ENCODE results near the gene TPCN2.

TPCN2 gene

GRCh38 chr11:69164824-69165223, 116.1 kb downstream of the TPCN2 start:
- Histone ChIP-seq H3K36me3 (ENCODE audit: insufficient read depth, low read length) (no peaks in the 10 kb centered on the region), H3K9me3 (ENCODE audit: low read length) (peaks cover 3% of the 10 kb centered on the region), H3K27me3 (ENCODE audit: insufficient read depth, low read length) (no peaks in the 10 kb centered on the region), H3K4me3 (ENCODE audit: low read length) (no peak overlapping the region), H2AFZ (ENCODE audit: low read depth, low read length) (no peak overlapping the region), H3K4me1 (ENCODE audit: insufficient read depth, low read length) (peaks cover 3% of the 10 kb centered on the region)

GRCh38 chr11:69165775-69166174, 117.0 kb downstream of the TPCN2 start:
- H2AFZ ChIP-seq (ENCODE audit: low read depth, low read length): no peak overlapping the region
- peaks cover 3% of the 10 kb centered on the region for H3K4me1 ChIP-seq (ENCODE audit: insufficient read depth, low read length)
- no peak overlapping the region for H3K4me3 ChIP-seq (ENCODE audit: low read length)
- no peaks in the 10 kb centered on the region for H3K27me3 ChIP-seq (ENCODE audit: insufficient read depth, low read length)
- no peaks in the 10 kb centered on the region for H3K36me3 ChIP-seq (ENCODE audit: insufficient read depth, low read length)
- H3K9me3 ChIP-seq (ENCODE audit: low read length): peaks cover 2% of the 10 kb centered on the region

GRCh38 chr11:69166218-69167115, 117.7 kb downstream of the TPCN2 start:
- no peaks in the 10 kb centered on the region for H3K27me3 ChIP-seq (ENCODE audit: insufficient read depth, low read length)

GRCh38 chr11:69167130-69167915, 118.6 kb downstream of the TPCN2 start:
- Histone ChIP-seq H3K9me3 (ENCODE audit: low read length) (peaks cover 2% of the 10 kb centered on the region), H2AFZ (ENCODE audit: low read depth, low read length) (no peak overlapping the region), H3K4me3 (ENCODE audit: low read length) (no peak overlapping the region), H3K4me1 (ENCODE audit: insufficient read depth, low read length) (peaks cover 3% of the 10 kb centered on the region), H3K36me3 (ENCODE audit: insufficient read depth, low read length) (no peaks in the 10 kb centered on the region), H3K27me3 (ENCODE audit: insufficient read depth, low read length) (no peaks in the 10 kb centered on the region)

More at GRCh38 chr11:69166218-69167115, 117.7 kb downstream of the TPCN2 start:
- H2AFZ ChIP-seq (ENCODE audit: low read depth, low read length): no peak overlapping the region
- H3K9me3 ChIP-seq (ENCODE audit: low read length): peaks cover 2% of the 10 kb centered on the region
- H3K4me1 ChIP-seq (ENCODE audit: insufficient read depth, low read length): peaks cover 3% of the 10 kb centered on the region
- H3K4me3 ChIP-seq (ENCODE audit: low read length): no peak overlapping the region
- H3K36me3 ChIP-seq (ENCODE audit: insufficient read depth, low read length): no peaks in the 10 kb centered on the region

GRCh38 chr11:69167916-69168691, 119.4 kb downstream of the TPCN2 start:
- Histone ChIP-seq H3K4me1 (ENCODE audit: insufficient read depth, low read length) (peaks cover 3% of the 10 kb centered on the region), H3K4me3 (ENCODE audit: low read length) (no peak overlapping the region), H3K9me3 (ENCODE audit: low read length) (peaks cover 2% of the 10 kb centered on the region), H3K27me3 (ENCODE audit: insufficient read depth, low read length) (no peaks in the 10 kb centered on the region), H2AFZ (ENCODE audit: low read depth, low read length) (no peak overlapping the region), H3K36me3 (ENCODE audit: insufficient read depth, low read length) (no peaks in the 10 kb centered on the region)

GRCh38 chr11:69169479-69169878, 120.7 kb downstream of the TPCN2 start:
- H3K4me1 ChIP-seq (ENCODE audit: insufficient read depth, low read length): peaks cover 3% of the 10 kb centered on the region
- H2AFZ ChIP-seq (ENCODE audit: low read depth, low read length): no peak overlapping the region
- H3K4me3 ChIP-seq (ENCODE audit: low read length): no peak overlapping the region
- H3K9me3 ChIP-seq (ENCODE audit: low read length): peaks cover 2% of the 10 kb centered on the region
- H3K27me3 ChIP-seq (ENCODE audit: insufficient read depth, low read length): no peaks in the 10 kb centered on the region
- H3K36me3 ChIP-seq (ENCODE audit: insufficient read depth, low read length): no peaks in the 10 kb centered on the region

GRCh38 chr11:69170704-69171103, 122.0 kb downstream of the TPCN2 start:
- no peaks in the 10 kb centered on the region for H3K27me3 ChIP-seq (ENCODE audit: insufficient read depth, low read length)
- no peaks in the 10 kb centered on the region for H3K36me3 ChIP-seq (ENCODE audit: insufficient read depth, low read length)
- peaks cover 3% of the 10 kb centered on the region for H3K4me1 ChIP-seq (ENCODE audit: insufficient read depth, low read length)

GRCh38 chr11:69171476-69172240, 122.9 kb downstream of the TPCN2 start:
- H3K4me3 ChIP-seq (ENCODE audit: low read length): no peak overlapping the region
- H3K27me3 ChIP-seq (ENCODE audit: insufficient read depth, low read length): no peaks in the 10 kb centered on the region
- H3K36me3 ChIP-seq (ENCODE audit: insufficient read depth, low read length): no peaks in the 10 kb centered on the region
- H3K4me1 ChIP-seq (ENCODE audit: insufficient read depth, low read length): no peaks in the 10 kb centered on the region
- H2AFZ ChIP-seq (ENCODE audit: low read depth, low read length): no peak overlapping the region
- peaks cover 2% of the 10 kb centered on the region for H3K9me3 ChIP-seq (ENCODE audit: low read length)

More at GRCh38 chr11:69170704-69171103, 122.0 kb downstream of the TPCN2 start:
- no peak overlapping the region for H2AFZ ChIP-seq (ENCODE audit: low read depth, low read length)
- no peak overlapping the region for H3K4me3 ChIP-seq (ENCODE audit: low read length)
- H3K9me3 ChIP-seq (ENCODE audit: low read length): peaks cover 2% of the 10 kb centered on the region

GRCh38 chr11:69172674-69173073, 123.9 kb downstream of the TPCN2 start:
- Histone ChIP-seq H3K36me3 (ENCODE audit: insufficient read depth, low read length) (no peaks in the 10 kb centered on the region), H3K27me3 (ENCODE audit: insufficient read depth, low read length) (no peaks in the 10 kb centered on the region), H3K9me3 (ENCODE audit: low read length) (peaks cover 2% of the 10 kb centered on the region), H2AFZ (ENCODE audit: low read depth, low read length) (no peak overlapping the region), H3K4me1 (ENCODE audit: insufficient read depth, low read length) (no peaks in the 10 kb centered on the region), H3K4me3 (ENCODE audit: low read length) (no peak overlapping the region)

- Histone ChIP-seq H3K9me3 (ENCODE audit: low read length) (peaks cover 2% of the 10 kb centered on the region), H3K4me1 (ENCODE audit: insufficient read depth, low read length) (no peaks in the 10 kb centered on the region), H3K4me3 (ENCODE audit: low read length) (no peak overlapping the region), H3K36me3 (ENCODE audit: insufficient read depth, low read length) (no peaks in the 10 kb centered on the region), H3K27me3 (ENCODE audit: insufficient read depth, low read length) (no peaks in the 10 kb centered on the region), H2AFZ (ENCODE audit: low read depth, low read length) (no peak overlapping the region)
These were observed 124.6 kb downstream of the TPCN2 start for GRCh38 chr11:69173331-69173730.

GRCh38 chr11:69173925-69174581, 125.3 kb downstream of the TPCN2 start:
- Histone ChIP-seq H3K9me3 (ENCODE audit: low read length) (peaks cover 2% of the 10 kb centered on the region), H3K27me3 (ENCODE audit: insufficient read depth, low read length) (no peaks in the 10 kb centered on the region)

GRCh38 chr11:69174841-69175240, 126.1 kb downstream of the TPCN2 start:
- Histone ChIP-seq H3K27me3 (ENCODE audit: insufficient read depth, low read length) (no peaks in the 10 kb centered on the region), H3K4me3 (ENCODE audit: low read length) (no peak overlapping the region), H3K4me1 (ENCODE audit: insufficient read depth, low read length) (no peaks in the 10 kb centered on the region), H2AFZ (ENCODE audit: low read depth, low read length) (no peak overlapping the region), H3K36me3 (ENCODE audit: insufficient read depth, low read length) (no peaks in the 10 kb centered on the region), H3K9me3 (ENCODE audit: low read length) (no peaks in the 10 kb centered on the region)

More at GRCh38 chr11:69173925-69174581, 125.3 kb downstream of the TPCN2 start:
- Histone ChIP-seq H3K4me1 (ENCODE audit: insufficient read depth, low read length) (no peaks in the 10 kb centered on the region), H3K36me3 (ENCODE audit: insufficient read depth, low read length) (no peaks in the 10 kb centered on the region), H3K4me3 (ENCODE audit: low read length) (no peak overlapping the region), H2AFZ (ENCODE audit: low read depth, low read length) (no peak overlapping the region)
